Measurements from ENCODE around the gene DUSP28. TPM values are rescaled to one million over a fixed set of nuclear protein-coding genes. Genes with fewer than 3 reads are reported as not detected.

Gene DUSP28
- total RNA-seq, 1 donor from 2014 or later, result 5.3 TPM

GRCh38 chr2:240579771-240580614, 19.8 kb downstream of the DUSP28 start:
- H3K27ac ChIP-seq, result peak overlapping the region; percentile 82
- peak; percentile 92 for DNase-seq
- H3K36me3 ChIP-seq, result peaks cover 32% of the 10 kb centered on the region
- no peaks in the 10 kb centered on the region for H3K27me3 ChIP-seq
- TF ChIP-seq CTCF (IDR thresholded peaks at IDR 0.05), result peak; percentile 55
- no peak overlapping the region for H3K4me3 ChIP-seq
- ATAC-seq, result peak; percentile 86
- no peaks in the 10 kb centered on the region for H3K9me3 ChIP-seq
- intact Hi-C loops (cut with DNase I), result no loop called here
- H3K4me1 ChIP-seq, result peaks cover 32% of the 10 kb centered on the region

DNA sequence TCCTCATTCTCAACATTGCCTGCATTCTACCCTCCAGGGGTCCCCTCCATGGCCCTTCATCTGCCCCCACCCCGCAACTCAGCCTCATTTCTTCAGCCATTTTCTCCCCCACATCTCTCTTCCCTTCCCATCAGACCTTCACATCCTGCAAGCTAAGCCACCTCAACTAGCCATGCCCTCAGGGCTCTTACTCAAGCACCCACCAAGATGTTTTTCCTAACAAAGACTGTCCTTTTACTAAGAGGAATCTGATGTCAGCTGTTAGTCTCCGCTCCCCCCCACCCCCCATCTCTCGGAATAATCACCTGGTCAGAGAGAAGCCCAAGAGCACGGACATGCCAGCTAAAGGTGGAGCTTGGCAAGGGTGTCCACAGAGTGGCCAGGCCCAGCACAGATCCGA, 21.7 kb downstream of the DUSP28 start:
- intact Hi-C loops (cut with DNase I), result no loop called here
- Histone ChIP-seq H3K27ac (no peak overlapping the region), H3K36me3 (peaks cover 15% of the 10 kb centered on the region), H3K27me3 (no peaks in the 10 kb centered on the region), H3K4me3 (no peak overlapping the region), H3K4me1 (peaks cover 40% of the 10 kb centered on the region), H3K9me3 (no peaks in the 10 kb centered on the region)
- no peak for TF ChIP-seq CTCF (IDR thresholded peaks at IDR 0.05)
- no peak for DNase-seq
- no peak for ATAC-seq

GRCh38 chr2:240582781-240583180, 22.6 kb downstream of the DUSP28 start:
- no peak for TF ChIP-seq CTCF (IDR thresholded peaks at IDR 0.05)
- Histone ChIP-seq H3K27ac (no peak overlapping the region), H3K4me3 (no peak overlapping the region), H3K36me3 (peaks cover 5% of the 10 kb centered on the region), H3K4me1 (peaks cover 47% of the 10 kb centered on the region), H3K27me3 (no peaks in the 10 kb centered on the region), H3K9me3 (no peaks in the 10 kb centered on the region)
- ATAC-seq (no peak), DNase-seq (no peak)
- intact Hi-C loops (cut with DNase I), result no loop called here

- intact Hi-C loops (cut with DNase I), result no loop called here
- Histone ChIP-seq H3K9me3 (no peaks in the 10 kb centered on the region), H3K4me1 (peaks cover 51% of the 10 kb centered on the region), H3K4me3 (no peak overlapping the region), H3K27me3 (no peaks in the 10 kb centered on the region), H3K27ac (no peak overlapping the region), H3K36me3 (no peaks in the 10 kb centered on the region)
- DNase-seq (no peak), ATAC-seq (no peak)
- no peak for TF ChIP-seq CTCF (IDR thresholded peaks at IDR 0.05)
These were observed 23.6 kb downstream of the DUSP28 start for GRCh38 chr2:240583774-240584173.

DNA sequence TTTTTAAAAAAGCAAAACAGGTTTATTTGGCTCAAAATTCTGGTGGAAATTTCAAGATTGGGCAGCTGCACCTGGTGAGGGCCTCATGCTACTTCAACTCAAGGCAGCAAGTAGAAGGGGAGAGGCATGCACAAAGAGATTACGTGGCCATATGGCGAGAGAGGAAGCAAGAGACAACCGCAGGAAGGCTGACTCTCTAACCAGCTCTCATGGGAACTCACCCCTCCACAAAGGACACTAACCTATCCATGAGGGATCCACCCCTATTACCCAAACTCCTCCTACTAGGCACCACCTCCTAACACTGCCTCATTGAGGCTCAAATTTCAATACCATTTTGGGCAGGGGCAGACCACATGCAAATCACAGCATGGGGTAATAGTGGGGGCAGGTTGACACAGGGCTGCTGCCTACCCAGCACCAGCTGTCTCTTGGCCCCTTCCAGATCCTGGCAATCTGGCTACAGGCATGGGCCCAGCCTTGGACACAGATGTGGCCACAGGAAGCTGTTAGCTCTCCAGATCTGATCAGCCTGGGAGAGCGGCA, 24.4 kb downstream of the DUSP28 start:
- no peak for TF ChIP-seq CTCF (IDR thresholded peaks at IDR 0.05)
- DNase-seq (peak; percentile 46), ATAC-seq (no peak)
- H3K36me3 ChIP-seq, result peaks cover 1% of the 10 kb centered on the region
- peaks cover 43% of the 10 kb centered on the region for H3K4me1 ChIP-seq
- intact Hi-C loops (cut with DNase I), result no loop called here
- H3K27ac ChIP-seq, result no peak overlapping the region
- no peak overlapping the region for H3K4me3 ChIP-seq
- no peaks in the 10 kb centered on the region for H3K9me3 ChIP-seq
- no peaks in the 10 kb centered on the region for H3K27me3 ChIP-seq
